Ovary (tissue), 3 donors: Measurements from ENCODE around the gene DPP4.

Source experiments
- CTCF ChIP-seq, 3 donors: fragments of 450-650 bp in 2 of 3; fragments of 200-600 bp in 1 of 3; IDR thresholded peaks; one replicate each; pipeline versions ENCODE4 v1.5.1 to v1.8.0; 2016 to 2022; ENCODE audit warnings: antibody characterized with exemption in 3 of 3, mild to moderate bottlenecking in 1 of 3
- POLR2A ChIP-seq: fragments of 450-650 bp; IDR thresholded peaks from one replicate; pipeline ENCODE4 v1.6.1; 2017; ENCODE audit warnings: antibody characterized with exemption, mild to moderate bottlenecking, moderate library complexity
- donor health status: DM: no; HTN: no; CAD: no.

- TF ChIP-seq CTCF (IDR thresholded peaks at IDR 0.05) (no peak), POLR2A (no peak)
Measured at GRCh38 chr2:162107361-162107901, 33.4 kb upstream of the DPP4 start.
